Panc1 (cell line): Measurements from ENCODE around the gene SLC66A2. TPM values are rescaled to one million over a fixed set of nuclear protein-coding genes. Genes with fewer than 3 reads are reported as not detected.
A peak's percentile ranks its signal among the peaks of the same experiment; 100 is the strongest.

Experiments used
- ATAC-seq: fragments of 200-7000 bp; cut with Tn5 transposase; 2 replicates; pipeline ENCODE4 v1.9.1; 2020; ENCODE audit warnings: mild to moderate bottlenecking, moderate library complexity
- BruUV-seq: library from RNA; stranded (reverse); fragments of 400-500 nt; replicated peaks from 2 replicates; lab custom pipeline; 2021; lab: Mats Ljungman, UMichigan
- CTCF ChIA-PET: fragments of 300-600 bp; sonication (Branson Sonifier 250); formaldehyde crosslinking; loops from one replicate; lab custom pipeline; 2022; ENCODE audit warnings: antibody characterized with exemption; lab: Charles Lee
- POLR2A ChIA-PET: fragments of 300-600 bp; sonication (Branson Sonifier 250); formaldehyde crosslinking; loops from one replicate; lab custom pipeline; 2022; ENCODE audit warnings: antibody characterized with exemption; lab: Charles Lee
- DNase-seq: peaks from one replicate; pipeline ENCODE4 v3.0.0-alpha.2; 2010; ENCODE audit warnings: low read depth, low spot score
- H3K27ac ChIP-seq: 2 replicates; pipeline ENCODE4 v1.5.1; 2011; ENCODE audit warnings: mild to moderate bottlenecking, low read length, inconsistent platforms
- H3K27me3 ChIP-seq: fragments of 200-500 bp; sonication (Bioruptor generic); 2 replicates; pipeline ENCODE4 v1.6.0; 2014; ENCODE audit warnings: low read length, inconsistent platforms; ENCODE audit not compliant: control insufficient read depth, insufficient read depth
- H3K36me3 ChIP-seq: fragments of 200-500 bp; sonication (Bioruptor generic); 2 replicates; pipeline ENCODE4 v1.5.1; 2014; ENCODE audit warnings: inconsistent platforms, mild to moderate bottlenecking, low read length, moderate library complexity; ENCODE audit not compliant: control insufficient read depth, insufficient read depth
- H3K4me1 ChIP-seq: 2 replicates; pipeline ENCODE4 v1.5.1; 2011; ENCODE audit warnings: inconsistent platforms, mild to moderate bottlenecking, low read length, moderate library complexity; ENCODE audit not compliant: control insufficient read depth, insufficient read depth
- H3K4me3 ChIP-seq, 2 experiments: 2 replicates each; pipeline ENCODE4 v1.5.1; 2011 to 2012; ENCODE audit warnings: low read depth in 2 of 2, low read length in 2 of 2, mild to moderate bottlenecking in 2 of 2, inconsistent platforms in 1 of 2, moderate library complexity in 1 of 2
- H3K9me3 ChIP-seq: fragments of 200-500 bp; sonication (Bioruptor generic); 2 replicates; pipeline ENCODE4 v1.5.1; 2014; ENCODE audit warnings: low read depth, mild to moderate bottlenecking, inconsistent platforms, low read length, moderate library complexity; ENCODE audit not compliant: control insufficient read depth, insufficient read depth
- CTCF ChIP-seq: fragments of 450-650 bp; IDR thresholded peaks from 2 replicates; pipeline ENCODE4 v1.5.1; 2017; ENCODE audit warnings: mild to moderate bottlenecking
- POLR2AphosphoS5 ChIP-seq: IDR thresholded peaks from 2 replicates; pipeline ENCODE4 v1.6.1; 2012; ENCODE audit warnings: mild to moderate bottlenecking, low read depth, low read length, moderate library complexity
- SIN3A ChIP-seq: IDR thresholded peaks from 2 replicates; pipeline ENCODE4 v1.6.1; 2012; ENCODE audit warnings: low read depth, mild to moderate bottlenecking, low read length, moderate library complexity, borderline replicate concordance; ENCODE audit not compliant: insufficient read depth
- TCF7L2 ChIP-seq: IDR thresholded peaks from 2 replicates; pipeline ENCODE4 v1.6.1; 2011; ENCODE audit warnings: mild to moderate bottlenecking, low read depth, low read length, inconsistent platforms
- in situ Hi-C: cut with HindIII; loops from 2 replicates; pipeline ENCODE4 v1.10.0; 2016; ENCODE audit warnings: low sequenced_read_pairs, low pct_unique_long_range_greater_than_20kb
- intact Hi-C: fragments of 100-400 bp; cut with micrococcal nuclease; formaldehyde crosslinking; loops from one replicate; pipeline ENCODE4 v1.10.0; 2022; ENCODE audit not compliant: unreplicated experiment
- total RNA-seq: library from RNA; stranded (reverse); gene quantifications from one replicate; pipeline ENCODE4 v1.2.1, GENCODE V29; 2021; ENCODE audit not compliant: unreplicated experiment
- TF ChIP-seq, protein P1 (sequence below), 2 experiments: IDR thresholded peaks; 2 replicates each; pipeline ENCODE4 v1.6.1; 2011 to 2012; ENCODE audit warnings: low read depth in 2 of 2, control low read depth in 1 of 2, low read length in 1 of 2, mild to moderate bottlenecking in 1 of 2, moderate library complexity in 1 of 2; ENCODE audit not compliant: insufficient read depth in 1 of 2

SLC66A2 gene
- total RNA-seq, 1 experiment from 2014 or later, result 92.5 TPM

DNA sequence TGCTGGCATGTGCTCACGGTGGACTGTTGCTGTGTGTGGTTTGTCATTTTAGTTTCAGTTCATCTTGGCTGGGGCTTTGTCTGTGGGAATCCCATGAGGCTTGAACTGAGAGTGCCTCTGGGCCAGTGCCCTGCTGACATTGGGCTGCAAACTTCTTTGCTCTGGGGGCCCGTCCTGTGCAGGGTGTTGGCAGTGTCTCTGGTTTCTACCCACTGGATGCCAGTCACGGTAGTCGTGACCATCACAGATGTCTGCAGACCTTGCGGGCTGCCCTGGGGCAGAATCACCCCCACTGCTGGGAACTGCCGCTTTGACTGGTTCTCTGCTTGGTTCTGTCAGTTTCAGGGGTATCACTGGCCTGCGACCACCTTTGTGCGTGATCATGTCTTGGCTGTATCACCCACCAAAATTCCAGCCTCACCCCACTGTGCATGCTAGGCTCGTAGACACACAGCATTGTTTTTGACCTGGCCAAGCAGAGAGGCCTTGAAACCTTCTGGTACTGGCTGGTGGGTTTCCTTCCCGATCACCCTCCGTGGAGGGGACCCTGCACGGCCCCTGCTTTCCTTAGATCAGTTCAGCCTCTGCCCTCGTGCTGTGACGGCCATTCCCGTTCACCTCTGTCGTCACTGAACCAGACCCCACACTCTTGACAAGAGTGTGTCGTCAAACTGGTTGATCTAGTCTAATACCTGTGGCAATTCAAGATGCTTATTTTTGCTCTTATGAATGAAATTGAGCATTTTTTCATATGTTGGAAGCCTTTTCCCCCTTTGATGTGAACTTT lies 96.1 kb downstream of the SLC66A2 start:
- no peak overlapping the region for H3K27ac ChIP-seq
- no peaks in the 10 kb centered on the region for H3K36me3 ChIP-seq
- intact Hi-C loops (no loop called here), in situ Hi-C loops (no loop called here)
- ATAC-seq (no peak), DNase-seq (no peak)
- no peak overlapping the region for H3K4me3 ChIP-seq
- no TSS peak for BruUV-seq
- peaks cover 5% of the 10 kb centered on the region; the same call in 1 of the 2 replicates for H3K27me3 ChIP-seq
- no peaks in the 10 kb centered on the region for H3K9me3 ChIP-seq
- ChIA-PET POLR2A (no interaction called here), CTCF (no interaction called here)
- H3K4me1 ChIP-seq, result 0 out of 2 replicates have a peak, but pooled peaks cover 3% of the 10 kb centered on the region
- TF ChIP-seq POLR2AphosphoS5, result no peak
- TF ChIP-seq, protein P1, sequence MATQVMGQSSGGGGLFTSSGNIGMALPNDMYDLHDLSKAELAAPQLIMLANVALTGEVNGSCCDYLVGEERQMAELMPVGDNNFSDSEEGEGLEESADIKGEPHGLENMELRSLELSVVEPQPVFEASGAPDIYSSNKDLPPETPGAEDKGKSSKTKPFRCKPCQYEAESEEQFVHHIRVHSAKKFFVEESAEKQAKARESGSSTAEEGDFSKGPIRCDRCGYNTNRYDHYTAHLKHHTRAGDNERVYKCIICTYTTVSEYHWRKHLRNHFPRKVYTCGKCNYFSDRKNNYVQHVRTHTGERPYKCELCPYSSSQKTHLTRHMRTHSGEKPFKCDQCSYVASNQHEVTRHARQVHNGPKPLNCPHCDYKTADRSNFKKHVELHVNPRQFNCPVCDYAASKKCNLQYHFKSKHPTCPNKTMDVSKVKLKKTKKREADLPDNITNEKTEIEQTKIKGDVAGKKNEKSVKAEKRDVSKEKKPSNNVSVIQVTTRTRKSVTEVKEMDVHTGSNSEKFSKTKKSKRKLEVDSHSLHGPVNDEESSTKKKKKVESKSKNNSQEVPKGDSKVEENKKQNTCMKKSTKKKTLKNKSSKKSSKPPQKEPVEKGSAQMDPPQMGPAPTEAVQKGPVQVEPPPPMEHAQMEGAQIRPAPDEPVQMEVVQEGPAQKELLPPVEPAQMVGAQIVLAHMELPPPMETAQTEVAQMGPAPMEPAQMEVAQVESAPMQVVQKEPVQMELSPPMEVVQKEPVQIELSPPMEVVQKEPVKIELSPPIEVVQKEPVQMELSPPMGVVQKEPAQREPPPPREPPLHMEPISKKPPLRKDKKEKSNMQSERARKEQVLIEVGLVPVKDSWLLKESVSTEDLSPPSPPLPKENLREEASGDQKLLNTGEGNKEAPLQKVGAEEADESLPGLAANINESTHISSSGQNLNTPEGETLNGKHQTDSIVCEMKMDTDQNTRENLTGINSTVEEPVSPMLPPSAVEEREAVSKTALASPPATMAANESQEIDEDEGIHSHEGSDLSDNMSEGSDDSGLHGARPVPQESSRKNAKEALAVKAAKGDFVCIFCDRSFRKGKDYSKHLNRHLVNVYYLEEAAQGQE (IDR thresholded peaks at IDR 0.05; ENCODE audit: insufficient read depth in 1 of 2, low read depth in 2 of 2, low read length in 1 of 2), result no peak
- TF ChIP-seq CTCF, result no peak
- no peak for TF ChIP-seq TCF7L2
- no peak for TF ChIP-seq SIN3A

DNA sequence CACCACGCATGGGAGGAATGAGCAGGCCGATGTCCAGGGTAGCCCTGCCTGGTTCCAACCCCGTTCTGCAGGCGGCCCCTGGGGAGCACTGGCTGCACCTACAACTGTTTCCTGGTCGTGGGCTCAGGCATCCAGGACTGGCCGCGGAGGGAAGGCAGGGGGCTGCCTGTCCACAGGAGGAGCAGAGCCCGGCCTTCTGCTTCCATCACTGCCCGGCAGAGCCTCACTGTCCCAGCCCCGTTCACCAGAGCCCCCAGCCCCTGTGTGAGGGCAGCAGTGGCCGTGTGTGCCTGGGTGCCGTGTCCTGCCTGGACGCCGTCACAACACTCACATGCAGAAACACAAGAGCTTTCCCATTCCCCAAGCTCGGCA lies 97.5 kb downstream of the SLC66A2 start:
- Histone ChIP-seq H3K36me3 (no peaks in the 10 kb centered on the region), H3K4me1 (0 out of 2 replicates have a peak, but pooled peaks cover 3% of the 10 kb centered on the region), H3K27ac (no peak overlapping the region), H3K4me3 (no peak overlapping the region), H3K27me3 (peaks cover 3% of the 10 kb centered on the region; the same call in 1 of the 2 replicates), H3K9me3 (no peaks in the 10 kb centered on the region)
- CTCF ChIA-PET, result no interaction called here
- POLR2A ChIA-PET, result no interaction called here
- ATAC-seq, result 0 out of 2 replicates have a peak, but pooled peaks have one; percentile 28
- TF ChIP-seq POLR2AphosphoS5 (no peak), SIN3A (no peak), TCF7L2 (no peak), CTCF (no peak)
- TF ChIP-seq, protein P1 (IDR thresholded peaks at IDR 0.05; ENCODE audit: insufficient read depth in 1 of 2, low read depth in 2 of 2, low read length in 1 of 2), result no peak
- intact Hi-C loops (no loop called here), in situ Hi-C loops (no loop called here)
- no peak for DNase-seq
- no TSS peak for BruUV-seq
